Panc1 (cell line): Measurements from ENCODE around the gene UPF1. TPM values are rescaled to one million over a fixed set of nuclear protein-coding genes. Genes with fewer than 3 reads are reported as not detected.

Source experiments
- ATAC-seq: fragments of 200-7000 bp; cut with Tn5 transposase; 2 replicates; pipeline ENCODE4 v1.9.1; 2020; ENCODE audit warnings: mild to moderate bottlenecking, moderate library complexity
- BruUV-seq: library from RNA; stranded (reverse); fragments of 400-500 nt; replicated peaks from 2 replicates; lab custom pipeline; 2021; lab: Mats Ljungman, UMichigan
- CTCF ChIA-PET: fragments of 300-600 bp; sonication (Branson Sonifier 250); formaldehyde crosslinking; loops from one replicate; lab custom pipeline; 2022; ENCODE audit warnings: antibody characterized with exemption; lab: Charles Lee
- POLR2A ChIA-PET: fragments of 300-600 bp; sonication (Branson Sonifier 250); formaldehyde crosslinking; loops from one replicate; lab custom pipeline; 2022; ENCODE audit warnings: antibody characterized with exemption; lab: Charles Lee
- DNase-seq: peaks from one replicate; pipeline ENCODE4 v3.0.0-alpha.2; 2010; ENCODE audit warnings: low read depth, low spot score
- H3K27ac ChIP-seq: 2 replicates; pipeline ENCODE4 v1.5.1; 2011; ENCODE audit warnings: mild to moderate bottlenecking, low read length, inconsistent platforms
- H3K27me3 ChIP-seq: fragments of 200-500 bp; sonication (Bioruptor generic); 2 replicates; pipeline ENCODE4 v1.6.0; 2014; ENCODE audit warnings: low read length, inconsistent platforms; ENCODE audit not compliant: control insufficient read depth, insufficient read depth
- H3K36me3 ChIP-seq: fragments of 200-500 bp; sonication (Bioruptor generic); 2 replicates; pipeline ENCODE4 v1.5.1; 2014; ENCODE audit warnings: inconsistent platforms, mild to moderate bottlenecking, low read length, moderate library complexity; ENCODE audit not compliant: control insufficient read depth, insufficient read depth
- H3K4me1 ChIP-seq: 2 replicates; pipeline ENCODE4 v1.5.1; 2011; ENCODE audit warnings: inconsistent platforms, mild to moderate bottlenecking, low read length, moderate library complexity; ENCODE audit not compliant: control insufficient read depth, insufficient read depth
- H3K4me3 ChIP-seq, 2 experiments: 2 replicates each; pipeline ENCODE4 v1.5.1; 2011 to 2012; ENCODE audit warnings: low read depth in 2 of 2, low read length in 2 of 2, mild to moderate bottlenecking in 2 of 2, inconsistent platforms in 1 of 2, moderate library complexity in 1 of 2
- H3K9me3 ChIP-seq: fragments of 200-500 bp; sonication (Bioruptor generic); 2 replicates; pipeline ENCODE4 v1.5.1; 2014; ENCODE audit warnings: low read depth, mild to moderate bottlenecking, inconsistent platforms, low read length, moderate library complexity; ENCODE audit not compliant: control insufficient read depth, insufficient read depth
- POLR2AphosphoS5 ChIP-seq: IDR thresholded peaks from 2 replicates; pipeline ENCODE4 v1.6.1; 2012; ENCODE audit warnings: mild to moderate bottlenecking, low read depth, low read length, moderate library complexity
- SIN3A ChIP-seq: IDR thresholded peaks from 2 replicates; pipeline ENCODE4 v1.6.1; 2012; ENCODE audit warnings: low read depth, mild to moderate bottlenecking, low read length, moderate library complexity, borderline replicate concordance; ENCODE audit not compliant: insufficient read depth
- TCF7L2 ChIP-seq: IDR thresholded peaks from 2 replicates; pipeline ENCODE4 v1.6.1; 2011; ENCODE audit warnings: mild to moderate bottlenecking, low read depth, low read length, inconsistent platforms
- in situ Hi-C: cut with HindIII; loops from 2 replicates; pipeline ENCODE4 v1.10.0; 2016; ENCODE audit warnings: low sequenced_read_pairs, low pct_unique_long_range_greater_than_20kb
- intact Hi-C: fragments of 100-400 bp; cut with micrococcal nuclease; formaldehyde crosslinking; loops from one replicate; pipeline ENCODE4 v1.10.0; 2022; ENCODE audit not compliant: unreplicated experiment
- total RNA-seq: library from RNA; stranded (reverse); gene quantifications from one replicate; pipeline ENCODE4 v1.2.1, GENCODE V29; 2021; ENCODE audit not compliant: unreplicated experiment
- TF ChIP-seq, protein P1 (sequence below), 2 experiments: IDR thresholded peaks; 2 replicates each; pipeline ENCODE4 v1.6.1; 2011 to 2012; ENCODE audit warnings: low read depth in 2 of 2, control low read depth in 1 of 2, low read length in 1 of 2, mild to moderate bottlenecking in 1 of 2, moderate library complexity in 1 of 2; ENCODE audit not compliant: insufficient read depth in 1 of 2
- TF ChIP-seq, protein P2 (sequence below): fragments of 450-650 bp; IDR thresholded peaks from 2 replicates; pipeline ENCODE4 v1.5.1; 2017; ENCODE audit warnings: mild to moderate bottlenecking

The UPF1 gene
- total RNA-seq, 1 experiment from 2014 or later = 62.2 TPM

DNA sequence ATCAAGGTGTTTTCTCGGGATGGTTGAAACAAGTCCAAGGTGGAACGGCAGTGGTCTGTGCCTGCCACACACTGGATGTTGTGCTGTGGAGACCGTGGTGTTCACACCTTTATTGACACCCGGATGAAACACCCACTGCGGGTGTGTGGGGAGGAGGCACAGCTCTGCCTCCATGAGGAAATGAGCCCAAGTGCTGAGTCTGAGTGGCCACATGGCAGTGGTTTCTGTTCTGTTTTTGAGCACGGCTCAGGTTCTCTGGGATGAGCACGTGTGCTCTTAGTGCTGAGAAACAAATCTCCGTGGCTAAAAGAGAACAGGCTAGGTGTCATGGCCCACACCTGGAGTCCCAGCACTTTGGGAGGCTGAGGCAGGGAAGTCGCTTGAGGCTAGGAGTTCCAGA lies 29.5 kb downstream of the UPF1 start:
- intact Hi-C loops = no loop called here
- DNase-seq (no peak), ATAC-seq (no peak)
- Histone ChIP-seq H3K4me3 (no peak overlapping the region), H3K27me3 (no peaks in the 10 kb centered on the region), H3K27ac (no peak overlapping the region), H3K36me3 (peaks cover 7% of the 10 kb centered on the region), H3K4me1 (no peaks in the 10 kb centered on the region), H3K9me3 (no peaks in the 10 kb centered on the region)
- CTCF ChIA-PET = no interaction called here
- TF ChIP-seq, protein P1, sequence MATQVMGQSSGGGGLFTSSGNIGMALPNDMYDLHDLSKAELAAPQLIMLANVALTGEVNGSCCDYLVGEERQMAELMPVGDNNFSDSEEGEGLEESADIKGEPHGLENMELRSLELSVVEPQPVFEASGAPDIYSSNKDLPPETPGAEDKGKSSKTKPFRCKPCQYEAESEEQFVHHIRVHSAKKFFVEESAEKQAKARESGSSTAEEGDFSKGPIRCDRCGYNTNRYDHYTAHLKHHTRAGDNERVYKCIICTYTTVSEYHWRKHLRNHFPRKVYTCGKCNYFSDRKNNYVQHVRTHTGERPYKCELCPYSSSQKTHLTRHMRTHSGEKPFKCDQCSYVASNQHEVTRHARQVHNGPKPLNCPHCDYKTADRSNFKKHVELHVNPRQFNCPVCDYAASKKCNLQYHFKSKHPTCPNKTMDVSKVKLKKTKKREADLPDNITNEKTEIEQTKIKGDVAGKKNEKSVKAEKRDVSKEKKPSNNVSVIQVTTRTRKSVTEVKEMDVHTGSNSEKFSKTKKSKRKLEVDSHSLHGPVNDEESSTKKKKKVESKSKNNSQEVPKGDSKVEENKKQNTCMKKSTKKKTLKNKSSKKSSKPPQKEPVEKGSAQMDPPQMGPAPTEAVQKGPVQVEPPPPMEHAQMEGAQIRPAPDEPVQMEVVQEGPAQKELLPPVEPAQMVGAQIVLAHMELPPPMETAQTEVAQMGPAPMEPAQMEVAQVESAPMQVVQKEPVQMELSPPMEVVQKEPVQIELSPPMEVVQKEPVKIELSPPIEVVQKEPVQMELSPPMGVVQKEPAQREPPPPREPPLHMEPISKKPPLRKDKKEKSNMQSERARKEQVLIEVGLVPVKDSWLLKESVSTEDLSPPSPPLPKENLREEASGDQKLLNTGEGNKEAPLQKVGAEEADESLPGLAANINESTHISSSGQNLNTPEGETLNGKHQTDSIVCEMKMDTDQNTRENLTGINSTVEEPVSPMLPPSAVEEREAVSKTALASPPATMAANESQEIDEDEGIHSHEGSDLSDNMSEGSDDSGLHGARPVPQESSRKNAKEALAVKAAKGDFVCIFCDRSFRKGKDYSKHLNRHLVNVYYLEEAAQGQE (IDR thresholded peaks at IDR 0.05; ENCODE audit: insufficient read depth in 1 of 2, low read depth in 2 of 2, low read length in 1 of 2) = no peak
- TF ChIP-seq, protein P2, sequence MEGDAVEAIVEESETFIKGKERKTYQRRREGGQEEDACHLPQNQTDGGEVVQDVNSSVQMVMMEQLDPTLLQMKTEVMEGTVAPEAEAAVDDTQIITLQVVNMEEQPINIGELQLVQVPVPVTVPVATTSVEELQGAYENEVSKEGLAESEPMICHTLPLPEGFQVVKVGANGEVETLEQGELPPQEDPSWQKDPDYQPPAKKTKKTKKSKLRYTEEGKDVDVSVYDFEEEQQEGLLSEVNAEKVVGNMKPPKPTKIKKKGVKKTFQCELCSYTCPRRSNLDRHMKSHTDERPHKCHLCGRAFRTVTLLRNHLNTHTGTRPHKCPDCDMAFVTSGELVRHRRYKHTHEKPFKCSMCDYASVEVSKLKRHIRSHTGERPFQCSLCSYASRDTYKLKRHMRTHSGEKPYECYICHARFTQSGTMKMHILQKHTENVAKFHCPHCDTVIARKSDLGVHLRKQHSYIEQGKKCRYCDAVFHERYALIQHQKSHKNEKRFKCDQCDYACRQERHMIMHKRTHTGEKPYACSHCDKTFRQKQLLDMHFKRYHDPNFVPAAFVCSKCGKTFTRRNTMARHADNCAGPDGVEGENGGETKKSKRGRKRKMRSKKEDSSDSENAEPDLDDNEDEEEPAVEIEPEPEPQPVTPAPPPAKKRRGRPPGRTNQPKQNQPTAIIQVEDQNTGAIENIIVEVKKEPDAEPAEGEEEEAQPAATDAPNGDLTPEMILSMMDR = no peak
- TF ChIP-seq POLR2AphosphoS5 = no peak
- no peak for TF ChIP-seq SIN3A
- TF ChIP-seq TCF7L2 = no peak
- POLR2A ChIA-PET = no interaction called here
- no TSS peak for BruUV-seq
- in situ Hi-C loops = no loop called here

DNA sequence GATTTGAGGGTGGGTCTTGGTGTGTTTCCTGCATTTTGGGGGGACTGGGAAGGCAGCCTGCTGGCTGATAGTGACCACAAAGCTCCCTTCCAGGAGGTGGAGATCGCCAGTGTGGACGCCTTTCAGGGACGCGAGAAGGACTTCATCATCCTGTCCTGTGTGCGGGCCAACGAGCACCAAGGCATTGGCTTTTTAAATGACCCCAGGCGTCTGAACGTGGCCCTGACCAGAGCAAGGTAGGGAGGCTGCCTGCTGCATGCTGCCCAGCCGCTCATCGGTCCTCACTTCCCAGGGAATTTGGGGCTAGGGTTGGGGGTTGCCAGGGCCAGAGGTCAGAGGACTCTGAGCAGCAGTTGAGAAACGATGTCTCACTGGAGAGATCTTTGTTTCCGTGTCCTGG lies 30.2 kb downstream of the UPF1 start:
- H3K9me3 ChIP-seq = no peaks in the 10 kb centered on the region
- ChIA-PET POLR2A (interaction anchor here (0.6 kb wide), 1 partner anchor 11 kb away, joined by 10 read pairs; no protein-coding TSS in a partner anchor), CTCF (interaction anchor here (0.7 kb wide), 1 partner anchor 71 kb away, joined by 3 read pairs; the partner anchor contains the start of gene COMP)
- H3K4me3 ChIP-seq = no peak overlapping the region
- peaks cover 7% of the 10 kb centered on the region for H3K36me3 ChIP-seq
- no TSS peak for BruUV-seq
- no peaks in the 10 kb centered on the region for H3K4me1 ChIP-seq
- in situ Hi-C loops = no loop called here
- intact Hi-C loops = no loop called here
- ATAC-seq (no peak), DNase-seq (no peak)
- TF ChIP-seq, protein P2 = no peak
- TF ChIP-seq, protein P1 (IDR thresholded peaks at IDR 0.05; ENCODE audit: insufficient read depth in 1 of 2, low read depth in 2 of 2, low read length in 1 of 2) = no peak
- TF ChIP-seq SIN3A = no peak
- no peak for TF ChIP-seq POLR2AphosphoS5
- no peak for TF ChIP-seq TCF7L2
- no peaks in the 10 kb centered on the region for H3K27me3 ChIP-seq
- H3K27ac ChIP-seq = no peak overlapping the region
